ENCODE data around the gene SYNRG.

SYNRG gene

GRCh38 chr17:37605081-37605480, 4.1 kb downstream of the SYNRG start:
- no peak for DNase-seq

DNA sequence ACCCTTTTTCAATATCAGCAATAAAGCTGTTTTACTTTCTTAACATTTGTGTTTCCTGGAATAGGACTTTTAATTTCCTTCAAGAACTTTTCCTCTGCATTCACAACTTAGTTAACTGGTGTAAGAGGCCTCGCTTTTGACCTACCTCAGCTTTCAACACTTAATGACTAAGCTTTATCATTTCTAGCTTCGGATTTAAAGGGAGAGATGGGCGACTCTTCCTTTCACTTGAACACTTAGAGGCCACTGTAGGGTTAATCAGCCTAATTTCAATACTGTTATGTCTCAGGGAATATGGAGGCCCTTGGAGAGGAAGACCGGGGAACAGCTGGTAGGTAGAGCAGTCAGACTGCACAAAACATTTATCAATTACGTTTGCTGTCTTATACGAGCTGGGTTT, 4.7 kb downstream of the SYNRG start:
- DNase-seq: no peak

- no peak for DNase-seq
These were observed 11.1 kb downstream of the SYNRG start for GRCh38 chr17:37598145-37598544.

GRCh38 chr17:37592291-37592690, 16.9 kb downstream of the SYNRG start:
- DNase-seq: no peak

DNA sequence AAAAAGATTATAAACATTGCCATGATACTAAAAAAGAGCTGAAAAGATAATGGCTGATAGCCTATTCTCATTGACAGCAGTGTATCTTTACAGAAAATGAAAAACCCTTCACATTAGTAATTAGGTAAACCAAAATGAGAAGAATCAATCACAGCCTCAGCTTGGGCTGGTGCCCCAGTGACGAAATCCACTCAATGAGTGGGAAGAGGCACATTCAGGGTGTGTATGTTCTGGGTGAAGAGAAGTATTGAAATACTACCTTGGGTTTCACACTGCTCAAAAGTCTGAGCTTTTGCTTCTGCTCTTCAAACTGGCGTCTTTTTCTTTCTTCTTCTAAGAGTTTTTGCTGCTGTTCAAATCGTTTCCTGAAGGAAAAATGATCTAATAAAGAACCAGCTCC, 24.2 kb downstream of the SYNRG start:
- no peak for DNase-seq

- DNase-seq: no peak
These were observed 32.9 kb downstream of the SYNRG start for GRCh38 chr17:37576281-37576680.

DNA sequence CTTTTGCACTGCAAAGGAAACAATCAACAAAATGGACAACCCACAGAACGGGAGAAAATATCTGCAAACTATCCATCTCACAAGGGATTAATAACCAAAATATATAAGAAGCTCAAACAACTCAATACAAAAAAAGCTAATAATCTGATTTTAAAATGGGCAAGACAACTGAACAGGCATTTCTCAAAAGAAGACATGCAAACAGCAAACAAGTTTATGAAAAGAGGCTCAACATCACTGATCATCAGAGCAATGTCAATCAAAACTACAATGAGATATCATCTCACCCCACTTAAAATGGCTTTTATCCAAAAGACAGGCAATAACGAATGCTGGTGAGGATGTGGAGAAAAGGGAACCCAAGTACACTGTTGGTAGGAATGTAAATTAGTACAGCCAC, 34.8 kb downstream of the SYNRG start:
- no peak for DNase-seq

- DNase-seq: no peak
These were observed 37.5 kb downstream of the SYNRG start for GRCh38 chr17:37571674-37572073.

GRCh38 chr17:37570527-37571093, 38.6 kb downstream of the SYNRG start:
- DNase-seq: peak; percentile 24

DNA sequence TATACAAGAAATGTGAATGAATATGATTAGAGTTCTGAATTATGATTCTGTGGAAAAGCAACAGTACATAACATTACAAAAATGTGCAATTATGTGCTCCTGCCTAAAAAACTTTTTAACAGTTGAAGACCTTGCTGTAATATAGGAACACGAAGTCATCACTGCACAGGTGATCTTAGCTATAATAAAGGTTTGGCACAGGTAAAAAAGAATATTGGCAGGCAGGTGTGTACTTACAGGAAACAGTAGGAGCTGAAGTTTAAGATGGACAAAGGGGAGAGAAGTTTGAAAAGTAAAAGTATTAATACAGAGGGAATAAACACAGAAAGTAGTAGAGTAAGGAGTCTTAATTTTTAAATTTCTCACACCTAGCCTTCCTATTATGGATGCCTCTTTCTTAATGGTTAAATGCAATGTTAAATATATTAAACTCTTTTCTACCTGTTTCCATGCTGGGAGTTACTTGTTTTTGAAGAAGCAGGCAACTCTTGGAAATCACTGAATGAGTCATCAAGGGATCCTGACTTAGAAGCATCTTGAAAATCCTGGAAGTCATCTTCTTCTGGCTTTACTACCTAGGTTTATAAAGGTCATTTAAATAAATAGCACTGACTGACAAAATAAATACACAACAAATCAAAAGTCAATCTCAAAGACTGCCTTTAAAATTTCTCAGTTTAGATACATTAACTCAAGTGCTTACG, 40.7 kb downstream of the SYNRG start:
- DNase-seq: no peak

DNA sequence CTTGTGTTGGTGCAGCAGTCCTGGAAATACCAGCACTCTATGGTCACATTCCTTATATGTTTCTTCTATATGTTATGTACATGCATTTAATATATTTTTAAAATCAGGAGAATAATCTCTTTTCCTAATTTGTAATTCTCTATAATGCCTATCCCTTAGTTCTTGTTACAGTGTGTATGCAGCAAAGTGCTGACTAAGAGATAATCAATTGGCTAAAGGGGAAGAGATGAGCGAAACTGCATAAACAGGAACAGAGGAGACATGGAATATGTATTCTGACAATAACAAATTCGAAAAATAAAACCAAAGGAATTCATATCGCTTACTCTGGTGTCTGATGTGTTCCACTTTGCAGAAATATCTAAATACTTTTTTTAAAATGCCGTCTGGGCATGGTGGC, 41.7 kb downstream of the SYNRG start:
- DNase-seq: no peak

- DNase-seq: peak; percentile 52
These were observed 42.1 kb downstream of the SYNRG start for GRCh38 chr17:37567137-37567536.

GRCh38 chr17:37564252-37564651, 45.0 kb downstream of the SYNRG start:
- DNase-seq: no peak

DNA sequence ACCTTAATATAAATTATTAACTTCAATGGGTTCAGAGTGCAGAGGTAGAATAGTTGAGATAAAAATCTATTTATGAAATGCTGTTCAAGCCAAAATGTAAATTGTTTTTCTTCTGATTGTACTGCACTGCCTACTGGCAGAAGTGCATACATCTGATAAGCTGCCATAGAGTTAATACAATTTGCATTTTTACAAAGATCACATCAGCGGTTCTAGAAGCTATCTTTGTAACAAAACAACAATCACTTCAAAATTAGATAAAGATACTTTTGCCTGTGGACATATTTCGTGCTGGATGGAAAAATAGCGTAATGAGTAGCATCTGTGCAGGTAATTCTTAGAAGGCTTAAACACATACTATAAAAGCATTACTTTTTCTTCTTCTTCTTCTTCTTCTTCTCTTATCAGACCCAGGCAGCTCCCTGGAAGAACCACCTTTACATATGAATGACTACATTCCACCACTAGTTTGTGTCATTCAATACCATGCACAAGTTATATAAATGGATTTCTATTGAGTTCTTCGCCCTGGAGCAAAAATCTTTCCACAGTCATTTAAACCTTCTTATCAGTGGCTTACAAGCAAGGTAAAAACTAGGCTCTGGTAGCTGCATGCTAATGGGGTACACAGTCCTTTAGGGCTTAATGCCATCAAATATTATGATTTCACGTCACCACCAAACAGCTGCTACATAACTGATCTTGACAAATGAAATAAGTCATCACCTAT, 47.0 kb downstream of the SYNRG start:
- DNase-seq: no peak

GRCh38 chr17:37558299-37558698, 50.9 kb downstream of the SYNRG start:
- no peak for DNase-seq

DNA sequence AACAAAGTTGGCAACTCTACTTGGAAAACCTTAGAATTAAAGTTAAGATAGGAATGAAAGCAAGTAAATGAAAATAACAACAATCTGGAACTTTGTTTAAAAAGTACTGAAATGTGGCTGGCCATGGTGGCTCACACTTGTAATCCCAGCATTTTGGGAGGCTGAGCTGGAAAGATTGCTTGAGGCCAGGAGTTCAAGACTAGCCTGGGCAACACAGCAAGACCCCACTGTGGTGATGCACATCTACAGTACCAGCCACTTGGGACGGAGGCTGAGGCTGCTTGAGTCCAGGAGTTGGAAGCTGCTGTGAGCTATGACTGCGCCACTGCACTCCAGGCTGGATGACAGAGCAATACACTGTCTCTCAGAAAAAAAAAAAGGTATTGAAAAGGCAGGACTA, 51.7 kb downstream of the SYNRG start:
- DNase-seq: no peak

DNA sequence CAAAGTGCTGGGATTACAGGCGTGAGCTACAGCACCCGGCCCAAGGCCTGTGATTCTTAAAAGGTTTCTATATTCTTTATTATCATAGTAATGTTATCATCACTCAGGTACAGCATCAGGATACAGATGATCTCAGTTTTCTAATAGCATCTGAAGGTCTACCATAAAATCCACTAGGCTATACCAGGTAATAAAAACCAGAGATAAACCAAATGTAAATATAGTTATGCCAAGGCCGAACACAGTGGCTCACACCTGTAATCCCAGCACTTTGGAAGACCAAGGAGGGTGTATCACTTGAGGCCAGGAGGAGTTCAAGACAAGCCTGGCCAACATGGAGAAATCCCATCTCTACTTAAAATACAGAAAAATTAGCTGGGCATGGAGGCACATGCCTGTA, 53.8 kb downstream of the SYNRG start:
- DNase-seq: no peak

- DNase-seq: no peak
These were observed 55.7 kb downstream of the SYNRG start for GRCh38 chr17:37553401-37553966.

- no peak for DNase-seq
These were observed 57.4 kb downstream of the SYNRG start for GRCh38 chr17:37551788-37552187.

- DNase-seq: no peak
These were observed 61.2 kb downstream of the SYNRG start for GRCh38 chr17:37547986-37548385.

DNA sequence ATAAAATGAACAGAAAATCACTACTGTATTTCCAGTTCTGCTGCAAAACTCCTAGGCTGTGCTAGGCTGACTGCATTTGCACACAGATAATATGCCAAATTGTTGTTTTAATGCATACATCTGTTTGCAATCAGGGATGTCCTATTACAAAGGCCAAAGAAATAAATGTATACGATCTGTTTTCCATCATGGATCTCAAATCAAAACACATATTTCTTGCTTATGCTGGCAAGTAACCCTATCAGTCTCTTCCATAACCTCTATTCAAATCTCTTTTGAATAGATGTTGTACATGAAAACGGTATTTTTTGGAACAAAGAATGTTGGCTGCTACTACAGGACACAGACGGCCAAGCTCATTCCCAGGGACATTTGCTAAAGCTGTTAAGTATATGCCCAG, 62.9 kb downstream of the SYNRG start:
- no peak for DNase-seq

GRCh38 chr17:37545486-37545885, 63.7 kb downstream of the SYNRG start:
- DNase-seq: no peak

GRCh38 chr17:37543637-37544052, 65.6 kb downstream of the SYNRG start:
- no peak for DNase-seq

All from NCI-H2029 (cell line).